HL-60/S4 treated with retinoic acid at 250 ng/mL for 4 days and 3 days (cell line): ENCODE measurements around the gene HK1.
"Not testable (repeated sequence)": the region's sequence is repeated elsewhere in the genome, so short reads cannot be mapped to it uniquely, and the experiment has no call there.

Source experiments
- in situ Hi-C: fragments of 300-500 bp; cut with MboI; formaldehyde crosslinking; loops from 2 replicates; pipeline ENCODE4 v1.7.0; 2022; ENCODE audit warnings: low sequenced_read_pairs

HK1 gene

GRCh38 chr10:69438536-69439349 is 160.4 kb downstream of the HK1 start:
- in situ Hi-C loops, result no loop called here

GRCh38 chr10:69439350-69439739 is 161.0 kb downstream of the HK1 start:
- in situ Hi-C loops, result no loop called here

- in situ Hi-C loops, result no loop called here
Measured at GRCh38 chr10:69439813-69440506, 161.7 kb downstream of the HK1 start.

- in situ Hi-C loops, result no loop called here
Measured at GRCh38 chr10:69443354-69443753, 165.1 kb downstream of the HK1 start.

- in situ Hi-C loops, result no loop called here
Measured at GRCh38 chr10:69445041-69445440, 166.7 kb downstream of the HK1 start.

- in situ Hi-C loops, result no loop called here
Measured at GRCh38 chr10:69446229-69446628, 167.9 kb downstream of the HK1 start.

GRCh38 chr10:69446650-69447151 is 168.4 kb downstream of the HK1 start:
- in situ Hi-C loops, result no loop called here

- in situ Hi-C loops, result no loop called here
Measured at GRCh38 chr10:69449841-69450240, 171.5 kb downstream of the HK1 start.

GRCh38 chr10:69450395-69450794 is 172.1 kb downstream of the HK1 start:
- in situ Hi-C loops, result not testable (repeated sequence)

GRCh38 chr10:69451209-69451783 is 173.0 kb downstream of the HK1 start, which contains the start of gene TSPAN15:
Gene TSPAN15 (plus strand): TSS chr10:69451465. CDS start chr10:69451595, 130 bp downstream.
- in situ Hi-C loops, result no loop called here
